Stimulated activated naive CD4-positive, alpha-beta T cell treated with Interleukin-2 at 50 U/mL for 16 hours (primary cell): ENCODE data around the gene MICAL2.

ENCODE experiments used
- DNase-seq: peaks from one replicate; lab custom pipeline; 2025; lab: John Stamatoyannopoulos, UW

Gene MICAL2

GRCh38 chr11:12189543-12190235, 79.3 kb downstream of the MICAL2 start:
- peak; percentile 53 for DNase-seq

GRCh38 chr11:12190511-12190910, 80.1 kb downstream of the MICAL2 start:
- no peak for DNase-seq

- no peak for DNase-seq
Measured at GRCh38 chr11:12192794-12193514, 82.6 kb downstream of the MICAL2 start.

GRCh38 chr11:12193515-12194336, 83.3 kb downstream of the MICAL2 start:
- DNase-seq = no peak

- DNase-seq = peak; percentile 60
Measured at GRCh38 chr11:12195768-12196167, 85.4 kb downstream of the MICAL2 start.

- DNase-seq = no peak
Measured at GRCh38 chr11:12196308-12196707, 85.9 kb downstream of the MICAL2 start.

GRCh38 chr11:12196872-12197271, 86.5 kb downstream of the MICAL2 start:
- no peak for DNase-seq

- DNase-seq = no peak
Measured at GRCh38 chr11:12198251-12199222, 88.1 kb downstream of the MICAL2 start.

GRCh38 chr11:12199231-12199948, 89.0 kb downstream of the MICAL2 start:
- no peak for DNase-seq

- DNase-seq = peak; percentile 18
Measured at GRCh38 chr11:12200279-12200990, 90.0 kb downstream of the MICAL2 start.

GRCh38 chr11:12200991-12201985, 90.9 kb downstream of the MICAL2 start:
- no peak for DNase-seq

GRCh38 chr11:12202661-12203310, 92.4 kb downstream of the MICAL2 start:
- DNase-seq = no peak

- DNase-seq = no peak
Measured at GRCh38 chr11:12204506-12204905, 94.1 kb downstream of the MICAL2 start.

- DNase-seq = no peak
Measured at GRCh38 chr11:12205330-12205729, 94.9 kb downstream of the MICAL2 start.

- DNase-seq = no peak
Measured at GRCh38 chr11:12206529-12206928, 96.1 kb downstream of the MICAL2 start.

GRCh38 chr11:12207384-12208150, 97.2 kb downstream of the MICAL2 start:
- peak; percentile 62 for DNase-seq

GRCh38 chr11:12209096-12209495, 98.7 kb downstream of the MICAL2 start:
- no peak for DNase-seq

GRCh38 chr11:12210200-12210599, 99.8 kb downstream of the MICAL2 start:
- no peak for DNase-seq
